Chondrocyte (in vitro differentiated cells): ENCODE data around the gene NEK1. TPM values are rescaled to one million over a fixed set of nuclear protein-coding genes. Genes with fewer than 3 reads are reported as not detected.

ENCODE experiments used
- DNase-seq: peaks from one replicate; pipeline ENCODE4 v3.0.0; 2021; ENCODE audit warnings: mixed read lengths, low spot score
- H3K27ac Mint-ChIP-seq: one replicate; pipeline ENCODE4 v1.8.0; 2021; ENCODE audit warnings: mild to moderate bottlenecking, moderate library complexity, mixed read lengths; ENCODE audit not compliant: unreplicated experiment
- H3K27me3 Mint-ChIP-seq: 2 replicates; pipeline ENCODE4 v1.8.0; 2021; ENCODE audit warnings: low read depth, mixed read lengths
- H3K36me3 Mint-ChIP-seq: 2 replicates; pipeline ENCODE4 v1.8.0; 2021; ENCODE audit warnings: low read depth, mixed read lengths
- H3K4me1 Mint-ChIP-seq: 2 replicates; pipeline ENCODE4 v1.8.0; 2021; ENCODE audit warnings: low read depth, mild to moderate bottlenecking, mixed read lengths
- H3K4me3 Mint-ChIP-seq: one replicate; pipeline ENCODE4 v1.8.0; 2021; ENCODE audit warnings: mild to moderate bottlenecking, moderate library complexity, mixed read lengths; ENCODE audit not compliant: unreplicated experiment
- H3K9me3 Mint-ChIP-seq: 2 replicates; pipeline ENCODE4 v1.8.0; 2021; ENCODE audit warnings: low read depth, mixed read lengths
- total RNA-seq: library from RNA; stranded (reverse); gene quantifications from 3 replicates; pipeline ENCODE4 v1.2.1, GENCODE V29; 2021
- TF ChIP-seq, protein P1 (sequence below): fragments of 200-600 bp; sonication (generic); IDR thresholded peaks from 2 replicates; pipeline ENCODE4 v1.5.0; 2021; ENCODE audit warnings: antibody characterized with exemption, mild to moderate bottlenecking, moderate library complexity

The NEK1 gene
- total RNA-seq, 1 donor from 2014 or later: 13.7 TPM

DNA sequence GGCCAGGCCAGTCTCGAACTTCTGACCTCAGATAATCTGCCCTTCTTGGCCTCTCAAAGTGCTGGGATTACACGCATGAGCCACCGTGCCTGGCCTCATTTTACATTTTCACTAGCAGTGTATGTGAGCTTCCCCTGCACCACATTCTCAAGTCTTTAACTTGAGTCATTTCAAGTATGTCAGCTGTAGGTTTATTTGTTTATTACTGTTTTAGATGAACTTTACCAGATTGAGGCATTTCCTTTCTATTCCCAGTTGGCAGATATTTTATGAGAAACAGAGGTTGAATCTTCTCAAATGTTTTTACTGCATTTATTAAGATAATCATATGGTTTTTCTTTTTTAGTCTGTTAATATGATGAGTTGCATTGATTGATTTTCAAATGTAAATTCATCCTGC is 227.0 kb downstream of the NEK1 start:
- Mint-ChIP-seq H3K36me3 (peaks cover 1% of the 10 kb centered on the region), H3K9me3 (peaks cover 23% of the 10 kb centered on the region), H3K27me3 (no peaks in the 10 kb centered on the region), H3K27ac (no peak overlapping the region), H3K4me3 (no peak overlapping the region), H3K4me1 (peaks cover 21% of the 10 kb centered on the region)
- no peak for DNase-seq
- TF ChIP-seq, protein P1, sequence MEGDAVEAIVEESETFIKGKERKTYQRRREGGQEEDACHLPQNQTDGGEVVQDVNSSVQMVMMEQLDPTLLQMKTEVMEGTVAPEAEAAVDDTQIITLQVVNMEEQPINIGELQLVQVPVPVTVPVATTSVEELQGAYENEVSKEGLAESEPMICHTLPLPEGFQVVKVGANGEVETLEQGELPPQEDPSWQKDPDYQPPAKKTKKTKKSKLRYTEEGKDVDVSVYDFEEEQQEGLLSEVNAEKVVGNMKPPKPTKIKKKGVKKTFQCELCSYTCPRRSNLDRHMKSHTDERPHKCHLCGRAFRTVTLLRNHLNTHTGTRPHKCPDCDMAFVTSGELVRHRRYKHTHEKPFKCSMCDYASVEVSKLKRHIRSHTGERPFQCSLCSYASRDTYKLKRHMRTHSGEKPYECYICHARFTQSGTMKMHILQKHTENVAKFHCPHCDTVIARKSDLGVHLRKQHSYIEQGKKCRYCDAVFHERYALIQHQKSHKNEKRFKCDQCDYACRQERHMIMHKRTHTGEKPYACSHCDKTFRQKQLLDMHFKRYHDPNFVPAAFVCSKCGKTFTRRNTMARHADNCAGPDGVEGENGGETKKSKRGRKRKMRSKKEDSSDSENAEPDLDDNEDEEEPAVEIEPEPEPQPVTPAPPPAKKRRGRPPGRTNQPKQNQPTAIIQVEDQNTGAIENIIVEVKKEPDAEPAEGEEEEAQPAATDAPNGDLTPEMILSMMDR: no peak

DNA sequence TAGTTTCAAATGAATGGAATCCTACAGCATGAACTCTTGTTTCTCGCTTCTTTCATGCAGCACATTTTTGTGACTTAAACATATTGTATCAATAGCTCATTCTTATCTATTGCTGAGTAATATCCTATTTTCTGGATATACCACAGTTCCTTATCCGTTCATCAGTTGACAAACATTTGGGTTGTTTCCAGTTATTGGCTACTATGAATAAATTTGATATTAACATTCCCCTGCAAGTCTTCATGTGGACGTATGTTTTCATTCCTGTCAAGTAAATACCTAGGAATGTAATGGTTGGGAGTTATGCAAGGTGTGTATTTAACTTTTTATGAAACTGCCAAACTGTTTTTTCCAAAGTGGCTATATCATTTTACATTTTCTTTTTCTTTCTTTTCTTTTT is 227.6 kb downstream of the NEK1 start:
- Mint-ChIP-seq H3K27me3 (no peaks in the 10 kb centered on the region), H3K9me3 (peaks cover 25% of the 10 kb centered on the region), H3K27ac (no peak overlapping the region), H3K4me1 (peaks cover 21% of the 10 kb centered on the region), H3K36me3 (peaks cover 2% of the 10 kb centered on the region), H3K4me3 (no peak overlapping the region)
- TF ChIP-seq, protein P1: no peak
- DNase-seq: no peak

DNA sequence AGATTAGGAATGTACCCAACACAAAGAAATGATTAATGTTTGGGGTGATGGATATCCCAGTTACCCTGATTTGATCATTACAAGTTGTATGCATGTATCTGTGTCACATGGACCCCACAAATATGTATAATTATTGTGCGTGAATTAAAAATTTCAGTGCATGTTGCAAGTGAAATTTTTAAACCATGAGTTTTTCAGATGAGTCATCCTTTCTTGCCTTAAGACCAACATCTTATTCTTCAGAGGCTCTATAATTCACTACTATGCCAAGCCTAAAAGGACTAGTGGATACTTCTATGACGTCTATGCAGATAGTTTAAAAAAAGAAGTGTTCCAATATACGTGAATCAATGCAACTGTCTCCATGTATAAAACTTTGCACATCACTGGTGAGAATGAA is 228.7 kb downstream of the NEK1 start:
- Mint-ChIP-seq H3K9me3 (peaks cover 36% of the 10 kb centered on the region), H3K4me3 (no peak overlapping the region), H3K27me3 (no peaks in the 10 kb centered on the region), H3K27ac (peak overlapping the region; percentile 15), H3K4me1 (peaks cover 21% of the 10 kb centered on the region), H3K36me3 (peaks cover 8% of the 10 kb centered on the region)
- TF ChIP-seq, protein P1: no peak
- no peak for DNase-seq

DNA sequence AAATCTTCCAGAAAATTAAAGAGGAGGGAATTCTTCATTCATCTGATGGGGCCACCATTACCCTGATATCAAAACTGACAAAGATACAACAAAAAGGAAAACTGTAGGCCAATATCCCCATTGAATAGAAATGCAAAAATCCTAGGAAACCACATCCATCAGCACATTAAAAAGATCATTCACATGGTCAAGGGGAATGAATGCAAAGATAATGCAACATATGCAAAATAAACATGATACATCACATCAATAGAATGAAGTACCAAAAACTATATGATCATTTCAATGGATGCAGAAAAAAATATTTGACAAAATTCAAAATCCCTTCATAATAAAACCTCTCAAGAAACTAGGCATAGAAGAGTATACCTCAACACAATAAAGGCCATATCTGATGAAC is 232.7 kb downstream of the NEK1 start:
- TF ChIP-seq, protein P1: no peak
- Mint-ChIP-seq H3K27me3 (no peaks in the 10 kb centered on the region), H3K36me3 (peaks cover 20% of the 10 kb centered on the region), H3K4me1 (peaks cover 12% of the 10 kb centered on the region), H3K27ac (no peak overlapping the region), H3K9me3 (peaks cover 57% of the 10 kb centered on the region), H3K4me3 (no peak overlapping the region)
- DNase-seq: no peak

DNA sequence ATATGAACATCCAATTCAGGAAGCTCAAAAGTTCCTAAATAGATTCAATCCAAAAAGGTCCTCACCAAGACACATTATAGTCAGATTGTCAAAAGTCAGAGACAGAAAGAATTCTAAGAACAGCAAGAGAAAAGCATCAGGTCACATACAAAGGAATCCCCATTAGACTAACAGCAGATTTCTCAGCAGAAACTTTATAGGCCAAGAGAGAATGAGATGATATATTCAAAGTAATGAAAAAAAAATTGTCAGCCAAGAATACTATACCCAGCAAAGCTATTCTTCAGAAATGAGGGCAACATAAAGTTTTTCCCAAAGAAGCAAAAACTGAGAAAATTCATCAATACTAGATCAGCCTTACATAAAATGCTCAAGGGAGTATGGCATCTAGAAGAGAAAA is 235.0 kb downstream of the NEK1 start:
- TF ChIP-seq, protein P1: no peak
- Mint-ChIP-seq H3K27me3 (no peaks in the 10 kb centered on the region), H3K27ac (no peak overlapping the region), H3K36me3 (peaks cover 20% of the 10 kb centered on the region), H3K9me3 (peaks cover 55% of the 10 kb centered on the region), H3K4me3 (no peak overlapping the region), H3K4me1 (no peaks in the 10 kb centered on the region)
- no peak for DNase-seq
